ENCODE measurements around the gene TKT. TPM values are rescaled to one million over a fixed set of nuclear protein-coding genes. Genes with fewer than 3 reads are reported as not detected.
A peak's percentile ranks its signal among the peaks of the same experiment; 100 is the strongest.

The TKT gene
- total RNA-seq, 6 experiments from 2014 or later, result 98.9 to 257 (median 146) TPM

GRCh38 chr3:53222183-53222901 is 33.5 kb downstream of the TKT start:
- no peaks in the 10 kb centered on the region for H3K9me3 ChIP-seq
- H3K27ac ChIP-seq, result no peak overlapping the region
- H3K27me3 ChIP-seq, result no peaks in the 10 kb centered on the region
- H3K4me1 ChIP-seq, result no peaks in the 10 kb centered on the region
- DNase-seq (no peak), ATAC-seq (no peak)
- WGBS (ENCODE audit: insufficient coverage, low coverage, low lambda C conversion rate, missing lambda C conversion rate), result 85% methylated on average over 5 of the region's 12 CpGs
- H3K4me3 ChIP-seq, result no peak overlapping the region
- intact Hi-C loops (cut with DNase I), result no loop called here
- peaks cover 0 to 43% (median 19%) of the 10 kb centered on the region in 4 donors for H3K36me3 ChIP-seq
- no peak for TF ChIP-seq POLR2A (IDR thresholded peaks at IDR 0.05)
- TF ChIP-seq, protein P1, sequence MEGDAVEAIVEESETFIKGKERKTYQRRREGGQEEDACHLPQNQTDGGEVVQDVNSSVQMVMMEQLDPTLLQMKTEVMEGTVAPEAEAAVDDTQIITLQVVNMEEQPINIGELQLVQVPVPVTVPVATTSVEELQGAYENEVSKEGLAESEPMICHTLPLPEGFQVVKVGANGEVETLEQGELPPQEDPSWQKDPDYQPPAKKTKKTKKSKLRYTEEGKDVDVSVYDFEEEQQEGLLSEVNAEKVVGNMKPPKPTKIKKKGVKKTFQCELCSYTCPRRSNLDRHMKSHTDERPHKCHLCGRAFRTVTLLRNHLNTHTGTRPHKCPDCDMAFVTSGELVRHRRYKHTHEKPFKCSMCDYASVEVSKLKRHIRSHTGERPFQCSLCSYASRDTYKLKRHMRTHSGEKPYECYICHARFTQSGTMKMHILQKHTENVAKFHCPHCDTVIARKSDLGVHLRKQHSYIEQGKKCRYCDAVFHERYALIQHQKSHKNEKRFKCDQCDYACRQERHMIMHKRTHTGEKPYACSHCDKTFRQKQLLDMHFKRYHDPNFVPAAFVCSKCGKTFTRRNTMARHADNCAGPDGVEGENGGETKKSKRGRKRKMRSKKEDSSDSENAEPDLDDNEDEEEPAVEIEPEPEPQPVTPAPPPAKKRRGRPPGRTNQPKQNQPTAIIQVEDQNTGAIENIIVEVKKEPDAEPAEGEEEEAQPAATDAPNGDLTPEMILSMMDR (IDR thresholded peaks at IDR 0.05), result no peak

- Histone ChIP-seq H3K27me3 (no peaks in the 10 kb centered on the region), H3K36me3 (peaks cover 0 to 37% (median 17%) of the 10 kb centered on the region in 4 donors), H3K4me1 (no peaks in the 10 kb centered on the region), H3K27ac (no peak overlapping the region), H3K9me3 (no peaks in the 10 kb centered on the region), H3K4me3 (no peak overlapping the region)
- DNase-seq (no peak), ATAC-seq (no peak)
- intact Hi-C loops (cut with DNase I), result no loop called here
- 57% methylated on average over 1 of the region's 3 CpGs for WGBS (ENCODE audit: insufficient coverage, low coverage, low lambda C conversion rate, missing lambda C conversion rate)
- TF ChIP-seq POLR2A (IDR thresholded peaks at IDR 0.05), result no peak
These were observed 34.0 kb downstream of the TKT start for GRCh38 chr3:53221827-53222182.

DNA sequence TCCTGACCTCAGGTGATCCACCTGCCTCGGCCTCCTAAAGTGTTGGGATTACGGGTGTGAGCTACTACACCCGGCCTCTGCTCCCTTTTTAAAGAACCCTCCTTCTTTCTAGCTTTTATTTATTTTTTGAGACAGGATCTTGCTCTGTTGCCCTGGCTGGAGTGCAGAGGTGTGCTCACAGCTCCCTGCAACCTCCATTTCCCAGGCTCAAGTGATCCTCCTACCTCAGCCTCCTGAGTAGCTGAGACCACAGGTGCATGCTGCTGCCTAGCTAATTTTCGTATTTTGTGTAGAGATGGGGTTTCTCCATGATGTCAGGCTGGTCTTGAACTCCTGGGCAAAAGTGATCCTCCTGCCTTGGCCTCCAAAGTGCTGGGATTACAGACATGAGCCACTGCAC is 34.5 kb downstream of the TKT start:
- no peak for TF ChIP-seq POLR2A (IDR thresholded peaks at IDR 0.05)
- TF ChIP-seq, protein P1 (IDR thresholded peaks at IDR 0.05), result no peak
- Histone ChIP-seq H3K9me3 (no peaks in the 10 kb centered on the region), H3K36me3 (peaks cover 0 to 33% (median 15%) of the 10 kb centered on the region in 4 donors), H3K4me3 (no peak overlapping the region), H3K27ac (no peak overlapping the region), H3K27me3 (no peaks in the 10 kb centered on the region), H3K4me1 (no peaks in the 10 kb centered on the region)
- ATAC-seq (no peak), DNase-seq (no peak)
- WGBS (ENCODE audit: insufficient coverage, low coverage, low lambda C conversion rate, missing lambda C conversion rate), result 94% methylated on average over 3 of the region's 4 CpGs
- intact Hi-C loops (cut with DNase I), result no loop called here

GRCh38 chr3:53219895-53220483 is 35.8 kb downstream of the TKT start:
- intact Hi-C loops (cut with DNase I), result no loop called here
- DNase-seq (peak; percentile 86 to 89 (median 87)), ATAC-seq (peak; percentile 96 to 97 (median 97))
- TF ChIP-seq POLR2A (IDR thresholded peaks at IDR 0.05), result no peak
- TF ChIP-seq, protein P1 (IDR thresholded peaks at IDR 0.05), result peak; percentile 86 to 97 (median 96)
- no peaks in the 10 kb centered on the region for H3K4me1 ChIP-seq
- H3K36me3 ChIP-seq, result peaks cover 0 to 19% (median 6%) of the 10 kb centered on the region in 4 donors
- no peaks in the 10 kb centered on the region for H3K9me3 ChIP-seq
- H3K4me3 ChIP-seq, result no peak overlapping the region
- H3K27ac ChIP-seq, result no peak overlapping the region
- no peaks in the 10 kb centered on the region for H3K27me3 ChIP-seq
- WGBS (ENCODE audit: insufficient coverage, low coverage, low lambda C conversion rate, missing lambda C conversion rate), result 34% methylated on average over 9 of the region's 10 CpGs

GRCh38 chr3:53218131-53218530 is 37.7 kb downstream of the TKT start:
- intact Hi-C loops (cut with DNase I), result no loop called here
- H3K4me1 ChIP-seq, result no peaks in the 10 kb centered on the region
- ATAC-seq (peak in 1 of 4 donors; percentile 30), DNase-seq (no peak)
- no peak overlapping the region for H3K4me3 ChIP-seq
- H3K36me3 ChIP-seq, result peaks cover 0 to 2% (median 0%) of the 10 kb centered on the region in 4 donors
- H3K9me3 ChIP-seq, result no peaks in the 10 kb centered on the region
- no peak for TF ChIP-seq POLR2A (IDR thresholded peaks at IDR 0.05)
- TF ChIP-seq, protein P1 (IDR thresholded peaks at IDR 0.05), result no peak
- no peak overlapping the region for H3K27ac ChIP-seq
- H3K27me3 ChIP-seq, result no peaks in the 10 kb centered on the region
- 57% methylated on average over 2 of the region's 2 CpGs for WGBS (ENCODE audit: insufficient coverage, low coverage, low lambda C conversion rate, missing lambda C conversion rate)

Data from right lobe of liver (tissue), 6 donors.